Subcutaneous abdominal adipose tissue (tissue), 5 donors: ENCODE results near the gene LMBRD2.

ENCODE experiments used
- H3K27ac ChIP-seq: one replicate; pipeline ENCODE4 v1.7.0; 2013; ENCODE audit warnings: low read depth, mild to moderate bottlenecking, inconsistent platforms, low read length, moderate library complexity
- H3K27me3 ChIP-seq, 5 donors: one replicate each; pipeline ENCODE4 v1.7.0; 2013; ENCODE audit warnings: low read length in 5 of 5, inconsistent platforms in 1 of 5; ENCODE audit not compliant: control insufficient read depth in 5 of 5, insufficient read depth in 4 of 5
- H3K36me3 ChIP-seq, 5 donors: one replicate each; pipeline ENCODE4 v1.7.0; 2013; ENCODE audit warnings: low read length in 5 of 5; ENCODE audit not compliant: control insufficient read depth in 5 of 5, insufficient read depth in 5 of 5
- H3K4me1 ChIP-seq, 5 donors: one replicate each; pipeline ENCODE4 v1.7.0; 2013; ENCODE audit warnings: low read length in 5 of 5, mild to moderate bottlenecking in 3 of 5, moderate library complexity in 1 of 5; ENCODE audit not compliant: control insufficient read depth in 5 of 5, insufficient read depth in 5 of 5
- H3K4me3 ChIP-seq, 5 donors: one replicate each; pipeline ENCODE4 v1.7.0; 2013; ENCODE audit warnings: low read length in 5 of 5, low read depth in 1 of 5
- H3K9ac ChIP-seq, 5 donors: one replicate each; pipeline ENCODE4 v1.7.0; 2013; ENCODE audit warnings: low read length in 5 of 5, mild to moderate bottlenecking in 4 of 5, moderate library complexity in 3 of 5
- H3K9me3 ChIP-seq, 5 donors: one replicate each; pipeline ENCODE4 v1.7.0; 2013; ENCODE audit warnings: low read length in 5 of 5; ENCODE audit not compliant: control insufficient read depth in 5 of 5
- donor health status: healthy.
- donor health status: healthy.
- donor health status: healthy.
- donor health status: healthy.
- donor health status: healthy.

The LMBRD2 gene

DNA sequence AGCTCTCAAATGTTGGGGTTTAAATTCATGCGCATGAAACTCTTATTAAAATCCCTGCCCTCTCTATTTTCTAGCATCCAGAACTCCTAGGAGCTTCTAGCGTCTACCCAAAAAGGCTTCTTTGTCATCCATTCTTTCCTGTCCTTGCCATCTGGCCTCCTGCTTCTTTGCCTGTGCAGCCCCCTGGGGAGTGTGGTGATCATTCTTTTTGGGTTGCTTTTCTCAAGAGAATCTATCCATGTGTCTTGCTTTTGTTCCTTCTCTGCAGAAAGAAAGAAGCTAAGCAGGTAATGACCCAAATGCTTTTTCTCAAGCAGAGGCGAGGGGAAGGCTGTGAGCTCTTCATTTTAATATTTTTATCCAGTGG is 26.8 kb upstream of the LMBRD2 start:
- Histone ChIP-seq H3K36me3 (peaks cover 38 to 77% (median 56%) of the 10 kb centered on the region in 5 donors), H3K9me3 (no peaks in the 10 kb centered on the region), H3K4me3 (no peak overlapping the region), H3K27ac (no peak overlapping the region), H3K4me1 (peaks cover 0 to 5% (median 0%) of the 10 kb centered on the region in 5 donors), H3K9ac (no peak overlapping the region), H3K27me3 (no peaks in the 10 kb centered on the region)

DNA sequence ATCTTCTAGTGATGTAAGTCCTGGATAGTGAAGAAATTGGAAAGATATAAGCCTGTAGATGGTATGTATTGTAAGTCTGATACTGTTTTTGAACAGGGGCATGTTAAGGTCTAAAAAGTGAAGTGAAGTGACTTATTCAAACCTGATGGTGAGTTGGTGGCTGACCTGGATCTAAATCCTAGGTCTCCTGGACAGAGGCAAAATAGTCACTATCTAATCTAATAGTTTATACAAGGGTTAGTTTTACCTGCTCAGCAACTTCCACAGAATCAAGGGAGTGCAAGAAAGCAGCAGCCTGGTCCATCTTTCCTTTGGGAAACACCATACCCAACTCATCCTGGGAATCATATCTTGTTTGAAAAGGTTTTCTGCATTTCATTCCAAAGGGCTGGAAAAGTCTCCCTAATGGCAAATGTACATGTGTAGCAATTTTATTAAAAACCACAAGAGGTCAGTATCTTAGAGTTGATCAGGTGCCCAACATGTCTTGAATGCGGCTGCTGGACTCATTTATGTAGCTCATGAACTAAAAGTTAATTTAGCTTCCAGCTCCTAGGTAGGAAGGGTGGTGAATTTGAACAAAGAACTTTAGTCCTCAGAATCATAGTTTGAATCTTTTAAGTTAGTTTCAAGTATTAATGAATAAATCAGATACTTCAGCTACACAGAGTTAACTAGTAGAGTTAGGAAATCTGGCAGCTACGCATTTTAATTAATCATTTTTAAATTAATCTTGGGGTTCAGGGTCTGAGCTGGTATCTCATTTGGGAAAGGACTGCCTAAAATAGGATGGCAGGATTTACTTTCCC is 26.2 kb upstream of the LMBRD2 start:
- no peaks in the 10 kb centered on the region for H3K9me3 ChIP-seq
- peaks cover 44 to 81% (median 61%) of the 10 kb centered on the region in 5 donors for H3K36me3 ChIP-seq
- peaks cover 0 to 5% (median 0%) of the 10 kb centered on the region in 5 donors for H3K4me1 ChIP-seq

DNA sequence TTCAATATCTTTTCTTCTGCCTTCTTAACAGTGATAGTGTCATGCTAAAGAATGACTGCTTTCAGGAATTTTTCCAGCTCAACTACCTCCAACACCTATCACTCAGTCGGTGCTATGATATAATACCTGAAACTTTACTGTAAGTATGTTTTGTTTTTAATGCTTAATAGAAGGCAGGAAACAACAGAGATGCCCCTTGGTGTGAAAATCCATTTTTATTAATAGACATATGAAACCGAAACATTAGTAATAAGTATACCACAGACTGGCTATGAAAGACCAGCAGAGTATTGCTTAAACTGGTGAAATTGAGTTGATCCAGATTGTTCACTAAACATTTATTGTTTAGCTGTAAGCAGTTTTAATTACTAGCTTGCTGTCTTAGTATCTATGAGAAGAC is 25.5 kb upstream of the LMBRD2 start:
- Histone ChIP-seq H3K36me3 (peaks cover 49 to 81% (median 65%) of the 10 kb centered on the region in 5 donors), H3K27ac (no peak overlapping the region)

More for the DNA sequence above, 26.2 kb upstream of the LMBRD2 start:
- Histone ChIP-seq H3K4me3 (no peak overlapping the region), H3K27ac (no peak overlapping the region), H3K27me3 (no peaks in the 10 kb centered on the region), H3K9ac (no peak overlapping the region)

DNA sequence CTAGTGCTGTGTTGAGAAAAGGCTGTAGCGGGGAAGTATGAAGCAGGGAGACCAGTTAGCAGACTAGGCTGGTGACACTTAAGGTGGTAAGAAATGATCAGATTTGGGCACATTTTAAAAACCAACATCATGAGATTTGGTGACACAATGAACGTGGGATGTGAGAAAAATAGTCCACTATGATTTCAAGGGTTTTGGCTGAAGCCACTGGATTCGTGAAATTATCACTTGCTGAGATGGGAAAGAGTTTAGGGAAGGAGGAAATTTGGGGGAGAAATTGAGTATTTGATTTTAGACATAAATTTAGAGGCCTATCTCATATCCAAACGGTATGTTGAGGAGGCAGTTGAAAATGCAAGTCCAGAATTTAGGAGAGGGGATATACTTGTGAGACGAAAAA is 23.4 kb upstream of the LMBRD2 start:
- peaks cover 50 to 77% (median 64%) of the 10 kb centered on the region in 5 donors for H3K36me3 ChIP-seq
- no peaks in the 10 kb centered on the region for H3K9me3 ChIP-seq
- peaks cover 0 to 5% (median 0%) of the 10 kb centered on the region in 5 donors for H3K4me1 ChIP-seq
- H3K9ac ChIP-seq = no peak overlapping the region
- H3K27ac ChIP-seq = no peak overlapping the region
- no peaks in the 10 kb centered on the region for H3K27me3 ChIP-seq
- no peak overlapping the region for H3K4me3 ChIP-seq

More for the DNA sequence above, 25.5 kb upstream of the LMBRD2 start:
- Histone ChIP-seq H3K27me3 (no peaks in the 10 kb centered on the region), H3K4me3 (no peak overlapping the region), H3K9me3 (no peaks in the 10 kb centered on the region), H3K9ac (no peak overlapping the region), H3K4me1 (peaks cover 0 to 5% (median 0%) of the 10 kb centered on the region in 5 donors)

DNA sequence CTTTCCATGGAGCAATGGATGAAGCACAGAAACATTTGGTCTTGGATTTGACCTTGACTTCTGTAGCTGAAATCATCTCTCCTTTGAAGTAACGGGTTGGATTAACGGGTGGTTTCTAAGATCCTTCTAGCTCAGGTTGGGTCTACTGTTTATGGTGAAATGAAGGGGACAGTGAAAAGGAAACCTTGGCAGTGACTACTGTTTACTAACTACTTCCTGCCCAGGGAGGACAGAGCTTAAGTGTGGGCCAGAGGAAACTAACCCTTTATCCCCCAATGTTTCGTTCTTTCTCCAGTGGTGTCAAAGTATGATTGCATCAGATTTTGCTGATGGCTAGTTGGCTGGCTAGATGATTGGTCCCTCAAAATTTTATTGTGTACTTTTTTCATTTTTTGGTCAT is 22.4 kb upstream of the LMBRD2 start:
- H3K4me1 ChIP-seq = peaks cover 0 to 5% (median 0%) of the 10 kb centered on the region in 5 donors
- no peak overlapping the region for H3K4me3 ChIP-seq
- no peaks in the 10 kb centered on the region for H3K27me3 ChIP-seq
- no peak overlapping the region for H3K9ac ChIP-seq
- H3K36me3 ChIP-seq = peaks cover 49 to 77% (median 62%) of the 10 kb centered on the region in 5 donors
- no peaks in the 10 kb centered on the region for H3K9me3 ChIP-seq
- no peak overlapping the region for H3K27ac ChIP-seq

DNA sequence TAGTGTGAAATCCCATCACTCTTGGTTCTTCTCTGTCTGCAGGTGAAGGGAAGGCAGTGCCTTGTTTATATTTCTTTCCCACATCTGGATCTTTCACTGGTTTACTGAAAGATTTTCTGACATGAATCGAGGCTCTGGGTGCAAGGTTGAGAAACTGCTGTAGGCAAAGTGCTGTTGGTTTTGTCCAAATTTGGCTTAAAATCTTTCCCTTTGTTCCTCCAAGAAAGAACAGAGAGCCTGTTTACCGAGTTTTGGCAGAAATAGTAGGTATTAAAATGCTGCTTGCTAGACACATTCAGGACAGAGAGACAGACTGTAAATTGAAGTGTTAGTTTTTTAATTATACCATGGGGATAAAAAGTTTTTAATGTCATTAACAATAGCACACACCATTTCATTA is 21.7 kb upstream of the LMBRD2 start:
- H3K4me3 ChIP-seq = no peak overlapping the region
- H3K36me3 ChIP-seq = peaks cover 50 to 78% (median 62%) of the 10 kb centered on the region in 5 donors
- H3K27ac ChIP-seq = no peak overlapping the region
- peaks cover 0 to 5% (median 0%) of the 10 kb centered on the region in 5 donors for H3K4me1 ChIP-seq
- H3K9ac ChIP-seq = no peak overlapping the region
- H3K9me3 ChIP-seq = no peaks in the 10 kb centered on the region
- no peaks in the 10 kb centered on the region for H3K27me3 ChIP-seq

DNA sequence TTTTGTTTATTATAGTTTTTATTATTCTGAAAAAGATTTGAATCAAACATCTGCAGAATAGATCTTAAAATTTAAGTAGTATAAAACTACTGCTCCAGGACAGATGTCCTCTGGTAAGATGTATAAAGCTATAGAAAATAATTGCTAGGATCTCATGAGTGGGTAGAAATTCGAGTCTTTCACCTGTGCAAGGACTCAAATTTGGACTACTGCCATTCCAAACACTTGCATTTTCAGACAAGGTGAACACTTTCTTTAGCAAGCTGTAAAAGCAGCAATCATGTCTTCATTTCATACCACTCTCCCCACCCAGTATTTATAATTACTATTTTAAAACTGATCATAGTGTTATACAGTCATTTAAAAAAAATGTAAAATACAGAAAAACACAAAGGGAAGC is 20.9 kb upstream of the LMBRD2 start:
- peaks cover 54 to 76% (median 68%) of the 10 kb centered on the region in 5 donors for H3K36me3 ChIP-seq
- no peaks in the 10 kb centered on the region for H3K9me3 ChIP-seq
- H3K27ac ChIP-seq = no peak overlapping the region
- peaks cover 0 to 5% (median 0%) of the 10 kb centered on the region in 5 donors for H3K4me1 ChIP-seq
- H3K27me3 ChIP-seq = no peaks in the 10 kb centered on the region
- no peak overlapping the region for H3K4me3 ChIP-seq
- H3K9ac ChIP-seq = no peak overlapping the region

DNA sequence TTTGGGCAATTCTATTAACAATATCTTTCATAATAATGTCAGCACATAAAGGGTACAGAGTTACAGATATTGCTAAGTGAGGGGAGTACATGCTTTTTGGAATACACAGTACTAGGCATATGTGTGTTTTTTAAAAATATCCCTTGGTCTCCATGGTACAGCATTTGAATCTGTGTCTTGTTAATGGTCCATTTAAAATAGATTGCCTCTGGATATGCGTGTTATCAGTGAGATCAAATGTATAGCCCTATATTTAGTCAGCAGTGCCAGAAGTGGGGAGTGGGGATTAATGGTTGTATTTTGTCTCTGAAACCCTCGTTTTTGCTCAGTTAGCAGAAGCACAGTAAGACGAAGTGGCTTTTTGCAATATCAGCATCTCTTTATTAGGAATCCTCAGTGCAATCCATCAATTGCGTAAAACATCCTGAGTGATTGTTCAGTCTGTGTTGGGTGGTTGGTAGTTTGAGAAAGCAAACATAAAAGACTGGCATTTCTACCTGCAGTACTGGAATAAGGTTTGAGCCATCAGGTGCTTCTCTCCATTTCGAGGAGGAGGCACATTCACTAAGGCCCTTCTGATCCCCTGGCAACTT is 19.2 kb upstream of the LMBRD2 start:
- H3K4me1 ChIP-seq = peaks cover 0 to 5% (median 0%) of the 10 kb centered on the region in 5 donors
- H3K27ac ChIP-seq = no peak overlapping the region
- H3K4me3 ChIP-seq = no peak overlapping the region
- peaks cover 66 to 81% (median 71%) of the 10 kb centered on the region in 5 donors for H3K36me3 ChIP-seq
- H3K9ac ChIP-seq = no peak overlapping the region
- no peaks in the 10 kb centered on the region for H3K9me3 ChIP-seq
- no peaks in the 10 kb centered on the region for H3K27me3 ChIP-seq

DNA sequence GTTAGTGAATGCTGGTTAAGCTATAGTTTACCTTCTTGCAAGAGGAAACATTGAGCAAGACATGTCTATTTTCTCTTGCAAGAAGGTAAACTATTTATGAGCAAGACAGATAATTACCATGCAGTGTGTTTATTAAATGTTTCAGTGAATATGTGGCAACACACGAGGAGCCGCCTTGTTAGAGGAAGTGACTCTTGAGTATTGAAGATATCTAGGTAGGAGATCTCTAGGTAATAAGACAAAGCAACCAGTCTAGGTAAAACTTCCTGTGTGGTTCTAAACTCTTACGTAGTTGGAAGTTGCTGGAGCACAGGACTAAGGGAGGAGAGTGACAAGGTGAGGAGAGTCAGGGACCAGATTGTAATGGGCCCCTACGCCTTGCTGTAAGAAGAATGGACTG is 17.1 kb upstream of the LMBRD2 start:
- Histone ChIP-seq H3K9ac (no peak overlapping the region), H3K36me3 (peaks cover 60 to 88% (median 77%) of the 10 kb centered on the region in 5 donors), H3K4me3 (no peak overlapping the region), H3K27ac (no peak overlapping the region), H3K9me3 (no peaks in the 10 kb centered on the region), H3K4me1 (peaks cover 0 to under 1% (median 0%) of the 10 kb centered on the region in 5 donors), H3K27me3 (no peaks in the 10 kb centered on the region)

DNA sequence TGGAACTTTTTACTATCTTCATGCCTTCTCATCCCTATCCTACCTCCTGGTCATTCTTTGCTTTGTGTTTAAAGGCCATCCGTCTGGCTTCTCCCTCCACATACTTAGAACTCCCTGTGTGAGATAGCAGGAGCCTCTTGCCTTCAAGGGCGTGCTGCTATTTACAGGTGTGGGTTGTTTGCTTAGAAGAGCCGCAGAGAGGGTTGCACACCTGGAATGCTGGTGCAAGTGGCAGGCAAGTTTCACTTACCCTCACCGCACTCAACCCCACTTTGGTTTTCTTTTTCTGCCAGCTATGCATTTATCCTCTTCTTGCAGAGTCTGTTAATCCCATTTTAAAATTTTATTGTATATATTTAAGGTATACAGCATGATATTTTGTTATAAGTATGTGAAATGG is 12.8 kb upstream of the LMBRD2 start:
- Histone ChIP-seq H3K9me3 (no peaks in the 10 kb centered on the region), H3K36me3 (peaks cover 33 to 85% (median 72%) of the 10 kb centered on the region in 5 donors), H3K27ac (no peak overlapping the region)

More for the DNA sequence above, 12.8 kb upstream of the LMBRD2 start:
- Histone ChIP-seq H3K4me1 (peaks cover 0 to 4% (median 0%) of the 10 kb centered on the region in 5 donors), H3K9ac (no peak overlapping the region), H3K27me3 (no peaks in the 10 kb centered on the region), H3K4me3 (no peak overlapping the region)
